ENCODE data around the gene CUX1.

Gene CUX1

DNA sequence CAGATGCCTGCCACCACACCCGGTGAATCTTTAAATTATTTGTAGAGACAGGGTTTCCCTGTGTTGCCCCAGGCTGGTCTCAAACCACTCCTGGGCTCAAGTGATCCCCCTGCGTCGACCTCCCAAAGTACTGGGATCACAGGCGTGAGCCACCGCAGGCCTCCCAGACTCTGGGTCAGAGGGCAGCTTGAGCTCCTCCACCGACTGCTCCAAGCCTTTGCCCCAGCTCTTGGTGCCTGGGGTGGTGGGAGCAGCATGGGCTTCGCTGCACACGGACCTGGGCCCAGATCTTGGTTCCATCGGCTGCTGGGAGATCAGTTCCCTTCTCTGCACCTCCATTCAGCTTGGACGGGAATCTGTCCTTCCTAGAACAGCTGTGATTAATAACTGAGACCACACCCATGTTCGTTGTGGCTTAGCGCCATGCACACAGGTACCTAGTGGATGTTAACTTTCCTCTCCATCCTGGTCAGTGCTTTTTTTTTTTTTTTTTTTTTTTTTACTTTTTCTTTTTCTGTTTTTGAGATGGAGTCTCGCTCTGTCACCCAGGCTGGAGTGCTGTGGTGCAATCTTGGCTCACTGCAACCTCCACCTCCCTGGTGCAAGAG lies 125.3 kb downstream of the CUX1 start:
- ChIA-PET POLR2A (interaction anchor here (1.5 kb wide), 1 partner anchor 61 kb away, joined by 7 read pairs; no protein-coding TSS in a partner anchor), CTCF (interaction anchor here (1.3 to 1.5 kb wide), 2 partner anchors 9 to 123 kb away, joined by 3 to 5 read pairs; no protein-coding TSS in a partner anchor)
- TF ChIP-seq, protein P1, sequence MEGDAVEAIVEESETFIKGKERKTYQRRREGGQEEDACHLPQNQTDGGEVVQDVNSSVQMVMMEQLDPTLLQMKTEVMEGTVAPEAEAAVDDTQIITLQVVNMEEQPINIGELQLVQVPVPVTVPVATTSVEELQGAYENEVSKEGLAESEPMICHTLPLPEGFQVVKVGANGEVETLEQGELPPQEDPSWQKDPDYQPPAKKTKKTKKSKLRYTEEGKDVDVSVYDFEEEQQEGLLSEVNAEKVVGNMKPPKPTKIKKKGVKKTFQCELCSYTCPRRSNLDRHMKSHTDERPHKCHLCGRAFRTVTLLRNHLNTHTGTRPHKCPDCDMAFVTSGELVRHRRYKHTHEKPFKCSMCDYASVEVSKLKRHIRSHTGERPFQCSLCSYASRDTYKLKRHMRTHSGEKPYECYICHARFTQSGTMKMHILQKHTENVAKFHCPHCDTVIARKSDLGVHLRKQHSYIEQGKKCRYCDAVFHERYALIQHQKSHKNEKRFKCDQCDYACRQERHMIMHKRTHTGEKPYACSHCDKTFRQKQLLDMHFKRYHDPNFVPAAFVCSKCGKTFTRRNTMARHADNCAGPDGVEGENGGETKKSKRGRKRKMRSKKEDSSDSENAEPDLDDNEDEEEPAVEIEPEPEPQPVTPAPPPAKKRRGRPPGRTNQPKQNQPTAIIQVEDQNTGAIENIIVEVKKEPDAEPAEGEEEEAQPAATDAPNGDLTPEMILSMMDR (IDR thresholded peaks at IDR 0.05; ENCODE audit: insufficient read depth, low read length, missing control alignments) = no peak

DNA sequence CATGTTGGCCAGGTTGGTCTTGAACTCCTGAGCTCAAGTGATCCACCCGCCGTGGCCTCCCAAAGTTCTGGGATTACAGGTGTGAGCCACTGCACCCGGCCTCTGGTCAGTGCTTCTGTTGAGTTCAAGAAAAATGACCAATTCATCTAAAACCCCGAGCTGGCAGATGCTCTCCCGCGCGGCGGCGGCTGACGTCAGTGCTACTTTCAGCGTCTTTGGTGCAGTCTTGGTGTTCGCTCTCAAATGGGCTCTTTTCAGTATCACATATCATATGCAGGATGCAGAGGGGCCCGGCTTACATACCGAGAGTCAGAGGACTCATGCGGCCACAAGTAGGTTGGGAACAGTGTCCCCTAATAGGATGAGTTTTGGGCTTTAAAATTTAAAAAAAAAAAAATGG lies 125.9 kb downstream of the CUX1 start:
- TF ChIP-seq, protein P1 (IDR thresholded peaks at IDR 0.05; ENCODE audit: insufficient read depth, low read length, missing control alignments) = no peak
- DNase-seq (ENCODE audit: low read depth, low spot score) = no peak
- POLR2A ChIA-PET = no interaction called here
- H3K4me3 ChIP-seq (ENCODE audit: low read depth, low read length) = no peak overlapping the region
- CTCF ChIA-PET = no interaction called here

More for the DNA sequence above, 125.3 kb downstream of the CUX1 start:
- DNase-seq (ENCODE audit: low read depth, low spot score) = no peak
- H3K4me3 ChIP-seq (ENCODE audit: low read depth, low read length) = no peak overlapping the region

DNA sequence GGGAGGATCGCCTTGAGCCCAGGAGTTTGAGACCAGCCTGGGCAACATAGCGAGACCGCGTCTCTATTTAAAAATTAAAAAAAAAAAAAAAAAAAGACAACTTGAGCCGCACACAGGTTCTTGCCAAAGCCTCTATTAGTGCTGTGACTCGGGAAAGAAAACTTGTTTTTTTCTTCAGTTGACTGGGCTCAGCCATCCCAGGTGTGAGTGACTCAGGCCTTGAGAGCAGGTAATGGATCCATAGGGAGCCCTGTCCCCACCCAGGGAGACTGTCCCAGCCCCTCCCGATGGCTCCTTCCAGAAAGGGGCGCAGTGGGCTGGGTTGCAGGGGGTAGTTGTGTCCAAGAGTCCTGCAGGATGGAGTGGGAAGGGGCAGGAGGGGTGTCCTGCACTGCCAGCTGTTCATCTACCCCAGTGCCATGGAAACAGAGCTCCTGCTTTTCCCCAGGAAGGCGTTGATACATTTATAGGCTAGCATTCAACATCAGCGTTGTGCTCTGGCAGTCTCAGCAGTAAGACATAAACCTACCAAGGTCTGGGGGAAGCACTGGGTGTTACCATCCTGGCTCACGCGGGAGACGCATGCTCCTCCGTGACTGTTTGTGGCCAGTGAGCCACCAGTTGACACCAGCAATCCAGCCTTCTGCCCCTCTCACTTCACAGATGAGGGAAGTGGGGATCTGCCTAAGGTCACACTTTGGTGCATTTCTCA lies 126.6 kb downstream of the CUX1 start:
- TF ChIP-seq, protein P1 (IDR thresholded peaks at IDR 0.05; ENCODE audit: insufficient read depth, low read length, missing control alignments) = no peak
- no peak overlapping the region for H3K4me3 ChIP-seq (ENCODE audit: low read depth, low read length)
- no peak for DNase-seq (ENCODE audit: low read depth, low spot score)
- ChIA-PET POLR2A (no interaction called here), CTCF (no interaction called here)

DNA sequence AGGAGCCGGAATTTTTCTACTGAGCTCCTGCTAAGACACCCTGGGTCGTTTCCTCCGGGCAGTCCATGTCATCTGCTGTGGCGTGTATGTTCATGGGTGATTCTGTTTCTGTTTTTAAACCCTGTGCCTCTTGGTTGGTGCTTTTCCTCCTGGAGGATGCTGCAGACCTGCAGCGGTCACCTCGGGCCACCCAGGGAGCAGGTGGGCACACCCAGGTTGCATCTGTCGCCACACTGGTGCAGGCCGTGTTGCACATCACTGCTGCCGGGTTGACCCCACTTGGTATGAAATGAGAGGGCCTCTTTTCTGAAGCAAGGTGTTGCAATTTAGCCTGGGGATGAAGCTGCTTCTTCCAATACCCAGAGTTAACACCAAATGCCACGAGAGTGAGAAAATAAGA lies 127.2 kb downstream of the CUX1 start:
- no peak for DNase-seq (ENCODE audit: low read depth, low spot score)
- H3K4me3 ChIP-seq (ENCODE audit: low read depth, low read length) = no peak overlapping the region
- ChIA-PET POLR2A (no interaction called here), CTCF (no interaction called here)
- TF ChIP-seq, protein P1 (IDR thresholded peaks at IDR 0.05; ENCODE audit: insufficient read depth, low read length, missing control alignments) = no peak

DNA sequence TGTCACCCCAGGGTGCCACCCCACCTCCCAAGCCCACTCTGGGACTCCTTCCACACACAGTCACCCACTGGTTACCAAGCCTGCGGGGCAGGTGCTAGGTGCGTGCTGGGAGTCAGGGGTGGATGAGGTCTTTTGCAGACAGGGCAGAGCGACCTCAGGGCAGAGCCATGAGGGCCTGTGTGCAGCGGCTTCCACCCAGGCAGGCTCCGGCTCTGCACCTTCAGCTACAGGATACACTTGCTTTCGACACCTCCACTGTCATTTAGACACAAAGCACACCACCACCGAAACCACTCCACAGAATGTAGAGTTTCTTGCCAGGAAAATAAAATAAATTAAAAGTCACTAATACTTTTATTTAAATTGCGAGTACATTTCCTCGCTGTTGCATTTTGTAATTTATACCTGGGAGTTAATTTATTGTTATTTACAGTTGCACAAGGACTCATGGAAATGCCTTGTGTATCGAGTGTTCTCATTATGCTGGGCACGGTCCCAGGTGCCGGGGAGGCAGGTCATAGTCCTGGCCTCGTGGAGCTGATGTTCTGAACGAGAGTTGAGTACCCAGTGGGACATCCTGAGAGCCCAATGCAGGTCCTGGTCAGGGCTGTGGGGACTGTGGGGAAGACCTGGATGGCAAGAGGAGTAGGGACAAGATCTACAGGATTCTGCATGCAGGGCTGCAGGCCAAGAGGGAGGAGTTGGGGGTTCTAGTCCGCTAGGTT lies 127.8 kb downstream of the CUX1 start:
- TF ChIP-seq, protein P1 (IDR thresholded peaks at IDR 0.05; ENCODE audit: insufficient read depth, low read length, missing control alignments) = no peak
- ChIA-PET CTCF (interaction anchor here (0.7 kb wide), 1 partner anchor 32 kb away, joined by 3 read pairs; no protein-coding TSS in a partner anchor), POLR2A (no interaction called here)
- no peak overlapping the region for H3K4me3 ChIP-seq (ENCODE audit: low read depth, low read length)
- DNase-seq (ENCODE audit: low read depth, low spot score) = no peak

DNA sequence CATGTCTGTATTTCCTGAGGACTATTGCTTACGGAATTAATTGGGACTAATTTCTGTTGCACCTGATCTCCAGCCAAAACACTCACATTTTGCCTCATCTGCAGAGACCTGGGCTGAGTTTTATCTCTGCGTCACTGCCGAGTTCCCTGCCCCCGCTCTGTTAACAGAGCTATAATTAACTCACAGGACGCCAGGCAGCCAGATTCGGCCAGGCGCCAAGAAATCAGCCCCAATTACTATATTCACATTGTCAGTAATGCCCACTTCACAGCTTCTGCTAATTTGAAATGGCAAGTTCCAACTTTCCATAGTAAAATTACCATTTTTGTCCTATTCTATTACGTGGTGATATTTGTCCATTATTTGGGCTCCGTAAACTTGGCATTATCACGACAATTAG lies 130.5 kb downstream of the CUX1 start:
- TF ChIP-seq, protein P1 (IDR thresholded peaks at IDR 0.05; ENCODE audit: insufficient read depth, low read length, missing control alignments) = no peak
- DNase-seq (ENCODE audit: low read depth, low spot score) = no peak
- no peak overlapping the region for H3K4me3 ChIP-seq (ENCODE audit: low read depth, low read length)
- ChIA-PET CTCF (no interaction called here), POLR2A (no interaction called here)
